Stimulated activated CD4-positive, alpha-beta T cell treated with anti-CD3 and anti-CD28 coated beads, Interleukin-2, amount 100 ng/mL, for 24 hours (primary cell): ENCODE measurements around the gene MRPL32.

Source experiments
- DNase-seq, 2 donors: peaks; one replicate each; pipeline ENCODE4 v3.0.0-alpha.2; 2020

MRPL32 gene

GRCh38 chr7:42967391-42967790 lies 35.2 kb downstream of the MRPL32 start:
- no peak for DNase-seq

GRCh38 chr7:42972699-42973500 lies 40.7 kb downstream of the MRPL32 start:
- no peak for DNase-seq

GRCh38 chr7:42976371-42976770 lies 44.2 kb downstream of the MRPL32 start:
- DNase-seq = no peak

GRCh38 chr7:42978496-42978895 lies 46.3 kb downstream of the MRPL32 start:
- no peak for DNase-seq

- DNase-seq = no peak
Measured at GRCh38 chr7:42980084-42980483, 47.9 kb downstream of the MRPL32 start.

- DNase-seq = no peak
Measured at GRCh38 chr7:42980514-42980913, 48.3 kb downstream of the MRPL32 start.

GRCh38 chr7:42981601-42982000 lies 49.4 kb downstream of the MRPL32 start:
- no peak for DNase-seq

- no peak for DNase-seq
Measured at GRCh38 chr7:42982604-42983115, 50.5 kb downstream of the MRPL32 start.

- DNase-seq = no peak
Measured at GRCh38 chr7:42984137-42984536, 52.0 kb downstream of the MRPL32 start.

- DNase-seq = no peak
Measured at GRCh38 chr7:42986213-42986612, 54.0 kb downstream of the MRPL32 start.

GRCh38 chr7:42986781-42987248 lies 54.6 kb downstream of the MRPL32 start:
- no peak for DNase-seq
